HFF-Myc (cell line): ENCODE measurements around the gene RPS17.
"Not testable (repeated sequence)": the region's sequence is repeated elsewhere in the genome, so short reads cannot be mapped to it uniquely, and the experiment has no call there.

Experiments used
- DNase-seq: peaks from one replicate; pipeline ENCODE4 v3.0.0-alpha.2; 2011; ENCODE audit warnings: low read depth; ENCODE audit errors: extremely low read depth
- H3K4me3 ChIP-seq: replicated peaks from 2 replicates; pipeline ENCODE4 v1.5.1; 2011; ENCODE audit warnings: low read depth, mild to moderate bottlenecking, control low read depth, low read length
- CTCF ChIP-seq: IDR thresholded peaks from 2 replicates; pipeline ENCODE4 v1.5.1; 2012; ENCODE audit warnings: mild to moderate bottlenecking, low read depth, low read length, control low read depth; ENCODE audit errors: missing control alignments

The RPS17 gene

GRCh38 chr15:82504074-82504473 lies 36.2 kb downstream of the RPS17 start:
- not testable (repeated sequence) for H3K4me3 ChIP-seq, DNase-seq

GRCh38 chr15:82502700-82503339 lies 37.4 kb downstream of the RPS17 start:
- peak; percentile 11 for TF ChIP-seq CTCF
- not testable (repeated sequence) for DNase-seq, H3K4me3 ChIP-seq

GRCh38 chr15:82500772-82501171 lies 39.5 kb downstream of the RPS17 start:
- not testable (repeated sequence) for H3K4me3 ChIP-seq, DNase-seq

- H3K4me3 ChIP-seq, DNase-seq: not testable (repeated sequence)
These were observed 42.3 kb downstream of the RPS17 start for GRCh38 chr15:82497978-82498377.

- DNase-seq, H3K4me3 ChIP-seq: not testable (repeated sequence)
- peak; percentile 18 for TF ChIP-seq CTCF
These were observed 52.0 kb downstream of the RPS17 start for GRCh38 chr15:82488250-82488649.

- DNase-seq, H3K4me3 ChIP-seq: not testable (repeated sequence)
These were observed 53.2 kb downstream of the RPS17 start for GRCh38 chr15:82487045-82487444.
